GM18498 (cell line): Measurements from ENCODE around the gene SCAF4.

Source experiments
- ATAC-seq: cut with Tn5 transposase; IDR thresholded peaks from one replicate; pipeline ENCODE4 v1.9.1; 2021; ENCODE audit warnings: mild to moderate bottlenecking, moderate library complexity; ENCODE audit not compliant: unreplicated experiment

The SCAF4 gene

DNA sequence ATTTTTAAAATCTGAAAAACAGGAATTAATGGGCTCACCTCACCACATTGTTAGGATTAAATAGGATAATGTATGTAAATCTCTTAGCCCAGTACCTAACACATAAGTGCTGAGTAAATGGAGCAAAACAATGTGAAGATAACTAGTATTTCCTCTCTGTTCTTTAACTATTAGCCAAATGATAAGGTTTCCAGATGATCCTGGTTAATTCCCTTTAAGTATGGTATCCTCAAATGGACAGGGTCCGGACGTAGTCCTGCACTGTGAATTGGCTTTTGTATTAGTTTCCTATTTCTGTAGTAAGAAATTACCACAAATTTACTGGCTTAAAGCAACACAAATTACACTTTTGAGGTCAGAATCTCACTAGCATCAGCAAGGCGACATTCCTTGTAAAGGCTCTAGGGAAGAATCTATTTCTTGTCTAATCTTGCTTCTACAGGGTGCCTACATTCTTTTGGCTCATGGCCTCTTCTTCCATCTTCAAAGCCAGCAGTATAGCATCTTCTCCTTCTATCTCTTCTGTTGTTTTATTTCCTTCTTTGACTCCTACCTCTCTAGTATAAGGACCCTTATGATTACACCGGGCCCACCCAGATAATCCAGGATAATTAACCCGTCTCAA, 17.1 kb downstream of the SCAF4 start:
- no peak for ATAC-seq

DNA sequence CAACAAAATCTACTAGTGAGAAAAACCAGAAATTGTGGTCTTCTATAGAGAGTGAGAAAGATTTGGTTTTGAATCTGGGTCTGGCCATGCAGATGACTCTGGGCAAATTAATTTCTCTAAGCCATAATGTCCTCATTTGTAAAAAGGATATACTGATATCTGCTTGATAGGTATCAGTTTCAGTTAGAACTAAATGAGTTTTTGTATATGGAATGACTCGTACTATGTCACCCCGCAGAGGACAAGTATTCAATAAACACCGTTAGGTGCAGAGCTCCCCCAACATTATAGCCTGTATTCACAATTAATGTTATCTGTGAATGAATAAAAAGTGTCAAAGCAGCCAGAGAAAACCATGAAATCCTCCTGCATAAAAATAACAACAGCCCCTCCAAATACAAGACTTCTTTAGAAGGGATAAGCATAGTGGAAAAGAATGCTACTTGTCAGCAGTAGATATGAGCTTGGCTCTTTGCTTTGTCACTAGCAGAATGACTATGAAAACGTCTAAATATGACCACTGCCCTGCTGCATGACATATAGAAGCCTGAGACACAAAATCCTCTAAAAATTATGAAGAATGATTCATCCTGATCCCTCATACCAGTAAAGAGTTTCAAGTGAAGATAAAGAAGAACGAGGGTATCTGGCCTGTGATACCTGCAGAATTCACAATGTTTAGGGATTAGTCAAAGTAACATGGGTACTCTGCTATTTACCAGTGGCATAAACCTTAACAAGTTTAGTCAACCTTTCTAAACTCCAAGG, 17.8 kb downstream of the SCAF4 start:
- ATAC-seq: no peak

GRCh38 chr21:31713115-31713514, 18.8 kb downstream of the SCAF4 start:
- ATAC-seq: no peak

DNA sequence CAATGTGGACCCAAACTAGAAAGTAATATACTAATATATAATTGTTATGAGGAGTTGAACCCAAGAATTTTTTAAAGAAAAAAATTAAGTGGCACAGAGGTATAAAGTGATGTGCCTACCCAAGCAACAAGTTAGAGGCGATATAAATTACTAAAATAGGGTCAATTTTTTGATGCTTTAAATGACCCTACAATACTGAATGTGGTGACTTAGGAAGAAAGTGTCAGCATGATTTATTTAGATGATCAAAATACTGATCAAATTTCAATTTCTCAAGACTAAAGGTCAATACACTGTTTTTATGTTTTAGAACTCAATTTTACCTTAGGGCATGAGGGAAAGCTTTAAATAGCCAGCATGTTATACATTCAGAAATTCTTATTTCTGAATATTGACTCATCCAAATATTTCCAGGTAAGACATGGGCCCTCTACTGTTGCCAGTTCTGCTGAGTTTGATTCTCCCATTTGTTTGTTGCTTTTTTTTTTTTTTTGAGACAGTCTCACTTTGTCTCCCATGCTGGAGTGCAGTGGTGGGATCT, 20.1 kb downstream of the SCAF4 start:
- ATAC-seq: no peak

GRCh38 chr21:31711326-31711725, 20.6 kb downstream of the SCAF4 start:
- no peak for ATAC-seq

DNA sequence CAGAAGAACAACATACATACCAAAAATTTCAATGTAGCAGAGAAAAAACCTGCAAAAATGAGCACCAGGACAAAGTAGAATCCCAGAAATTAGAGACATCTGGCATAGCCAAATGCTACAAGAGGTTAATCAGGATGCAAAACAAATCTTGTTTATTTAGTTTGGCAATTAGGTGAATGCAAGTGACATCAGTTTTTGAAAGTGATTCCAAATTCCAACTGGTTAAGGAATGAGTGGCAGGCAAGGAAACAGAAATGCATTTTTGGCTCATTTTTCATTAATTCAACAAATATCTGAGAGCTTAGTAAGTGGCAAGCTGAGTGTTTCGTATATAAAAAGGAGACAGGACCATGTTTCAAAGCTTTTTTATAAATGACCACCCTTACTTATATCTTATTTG, 21.3 kb downstream of the SCAF4 start:
- no peak for ATAC-seq

DNA sequence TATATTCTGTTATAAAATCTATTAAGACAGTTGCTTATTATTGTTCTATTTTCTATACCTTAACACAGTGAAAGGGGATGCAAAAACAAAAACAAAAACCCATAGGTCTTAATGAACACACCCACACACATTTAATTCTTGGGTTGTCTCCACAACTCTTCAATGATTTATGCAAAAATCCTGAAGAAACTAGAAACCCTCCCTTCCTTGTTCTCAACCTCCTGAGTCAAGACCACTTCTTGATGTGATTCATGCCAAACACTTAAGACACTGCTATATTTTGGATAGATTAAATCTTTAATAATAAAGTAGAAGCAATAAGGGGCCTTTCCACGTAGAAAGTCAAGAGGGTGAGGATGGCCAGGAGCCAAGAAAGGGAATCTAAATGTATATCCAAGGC, 23.4 kb downstream of the SCAF4 start:
- ATAC-seq: no peak

DNA sequence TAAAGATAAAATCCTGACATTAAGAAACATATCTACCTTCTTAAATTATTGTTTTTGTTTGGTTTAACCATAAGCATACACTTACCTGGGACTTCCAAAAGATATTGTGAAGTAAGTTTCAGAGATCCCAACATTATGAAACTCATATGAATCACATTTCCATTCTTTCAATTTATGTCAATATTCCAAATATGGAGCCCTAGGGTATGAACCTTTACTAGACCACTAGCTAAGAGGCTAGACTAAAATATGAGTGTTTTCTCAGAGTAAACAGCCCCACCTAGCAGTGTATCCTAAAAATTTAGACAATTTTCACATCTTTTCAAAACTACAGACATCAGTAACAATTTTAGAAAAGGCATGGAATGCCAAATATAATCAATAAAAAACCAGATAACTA, 24.4 kb downstream of the SCAF4 start:
- ATAC-seq: no peak

- no peak for ATAC-seq
Observed at GRCh38 chr21:31706562-31706961, 25.4 kb downstream of the SCAF4 start.

DNA sequence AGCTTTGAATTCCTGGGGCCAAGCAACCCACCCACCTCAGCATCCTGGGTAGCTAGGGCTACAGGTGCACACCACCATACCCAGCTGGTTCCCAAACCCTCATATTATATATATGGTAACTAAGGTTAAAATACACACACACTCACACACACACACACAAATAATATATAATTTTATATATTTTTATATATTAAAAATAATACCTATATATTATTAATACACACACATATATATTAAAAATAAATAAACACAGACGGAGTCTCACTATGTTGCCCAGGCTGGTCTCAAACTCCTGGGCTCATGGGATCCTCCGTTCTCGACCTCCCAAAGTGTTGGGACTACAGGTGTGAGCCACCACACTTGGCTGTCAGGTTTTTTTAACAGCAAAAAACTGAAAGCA, 31.9 kb downstream of the SCAF4 start:
- ATAC-seq: no peak

DNA sequence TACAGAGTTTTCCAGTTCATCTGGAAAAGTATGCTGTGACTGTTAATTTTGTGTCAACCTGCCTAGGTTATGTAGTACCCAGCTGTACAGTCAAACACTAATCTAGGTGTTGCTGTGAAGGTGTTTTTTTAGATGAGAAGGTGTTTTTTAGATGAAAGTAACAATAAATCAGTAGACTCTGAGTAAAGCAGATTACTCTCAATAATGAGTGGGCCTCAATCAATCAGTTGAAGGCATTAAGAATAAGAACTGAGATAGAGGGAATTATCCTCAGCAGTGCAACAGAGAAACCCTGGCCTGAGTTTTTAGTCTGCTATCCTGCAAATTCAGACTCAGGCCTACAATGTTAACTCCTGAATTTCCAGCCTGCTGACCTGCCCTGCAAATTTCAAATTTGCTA, 33.5 kb downstream of the SCAF4 start:
- no peak for ATAC-seq

GRCh38 chr21:31696424-31696823, 35.5 kb downstream of the SCAF4 start:
- no peak for ATAC-seq

GRCh38 chr21:31693222-31693621, 38.7 kb downstream of the SCAF4 start:
- ATAC-seq: no peak

DNA sequence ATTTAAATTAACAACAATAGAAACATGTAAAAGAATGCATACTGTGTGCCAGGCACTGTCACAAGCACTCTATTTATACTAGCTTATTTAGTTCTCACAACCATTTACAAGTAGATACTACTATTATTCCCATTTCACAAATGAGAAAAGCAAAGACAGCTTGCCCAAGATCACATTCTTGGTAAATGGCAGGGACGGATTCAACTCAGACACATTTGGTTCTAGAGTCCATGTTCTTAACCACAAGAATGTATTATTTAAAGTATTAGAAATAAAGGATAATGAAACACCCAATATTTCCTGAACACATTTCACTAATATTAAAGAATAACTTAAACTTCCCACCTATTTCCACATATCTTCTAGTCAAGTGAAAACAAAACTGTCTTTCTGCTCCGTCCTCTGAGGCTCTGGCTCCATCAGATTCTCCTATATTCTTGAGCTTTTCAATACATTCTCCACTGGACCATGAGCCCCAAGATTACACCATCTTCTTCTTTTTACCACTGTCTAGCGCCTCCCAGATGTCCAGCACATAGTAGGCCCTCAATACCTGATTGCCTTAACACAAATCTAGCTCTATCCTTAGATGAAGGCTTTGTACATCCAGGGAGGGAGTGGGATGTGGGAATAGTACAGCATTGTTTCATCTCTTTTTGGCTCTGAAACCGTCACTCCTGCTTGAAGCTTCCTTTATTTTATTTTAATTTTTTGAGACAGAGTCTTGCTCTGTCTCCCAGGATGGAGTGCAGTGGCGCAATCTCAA, 43.1 kb downstream of the SCAF4 start:
- no peak for ATAC-seq

DNA sequence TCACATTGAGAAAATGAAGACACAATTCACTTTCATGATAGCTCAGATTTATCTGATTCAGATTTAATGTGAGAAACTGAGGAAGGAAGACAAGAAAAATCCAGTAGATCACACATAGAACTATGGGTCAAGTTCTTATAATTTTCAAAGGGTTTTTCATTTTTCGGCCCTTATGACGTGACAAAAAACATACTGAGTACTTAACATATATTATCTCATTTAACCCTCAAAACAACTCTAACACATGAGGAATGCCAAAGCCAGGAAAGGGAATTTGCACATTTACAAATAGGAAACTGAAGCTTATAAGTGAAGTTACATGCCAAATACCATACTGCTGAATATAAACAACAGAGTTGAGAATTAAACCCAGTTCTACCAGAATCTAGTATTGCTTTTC, 44.8 kb downstream of the SCAF4 start:
- no peak for ATAC-seq

DNA sequence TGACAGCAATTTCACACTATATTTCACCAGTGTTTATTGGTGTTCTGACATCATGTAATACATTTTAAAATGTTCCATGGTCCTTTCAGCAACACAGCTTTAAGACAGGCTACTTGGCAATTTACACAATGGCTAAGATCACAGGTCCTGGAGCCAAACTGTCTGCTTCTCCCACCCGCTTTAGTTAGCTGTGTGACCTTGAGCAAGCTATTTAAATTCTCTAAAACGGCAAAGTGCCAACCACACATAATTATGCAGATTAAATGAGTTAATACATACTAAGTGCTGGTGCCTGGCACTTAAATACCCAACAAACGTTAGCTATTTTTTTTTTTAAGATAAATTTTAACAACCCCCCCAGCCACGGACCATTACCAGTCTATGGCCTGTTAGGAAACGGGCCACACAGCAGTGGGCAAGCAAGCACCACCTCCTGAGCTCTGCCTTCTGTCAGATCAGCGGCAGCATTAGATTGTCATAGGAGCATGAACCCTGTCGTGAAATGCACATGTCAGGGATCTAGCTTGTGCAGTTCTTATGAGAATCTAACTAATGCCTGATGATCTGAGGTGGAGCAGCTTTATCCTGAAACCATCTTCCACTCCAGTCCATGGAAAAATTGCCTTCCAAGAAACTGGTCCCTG, 45.5 kb downstream of the SCAF4 start:
- ATAC-seq: no peak

- ATAC-seq: no peak
Observed at GRCh38 chr21:31684918-31685317, 47.0 kb downstream of the SCAF4 start.

DNA sequence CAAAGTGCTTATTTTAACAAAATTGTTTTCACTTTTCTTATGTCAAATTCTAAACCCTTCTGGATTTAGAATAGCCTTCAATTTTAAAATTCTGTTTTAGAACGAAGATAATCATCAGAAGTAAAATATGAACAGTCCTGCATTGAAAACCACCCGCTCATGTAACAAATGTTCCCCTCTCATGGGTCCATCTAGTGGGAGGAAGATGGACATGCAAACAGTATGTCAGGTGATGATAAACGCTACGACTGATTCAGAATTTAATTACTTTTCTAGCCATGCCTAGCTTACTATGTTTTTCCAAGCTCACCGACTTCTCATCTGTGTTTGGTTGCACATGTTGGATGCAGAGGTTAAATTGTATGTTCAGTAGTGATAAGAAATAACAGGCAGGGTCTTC, 48.9 kb downstream of the SCAF4 start:
- ATAC-seq: no peak

DNA sequence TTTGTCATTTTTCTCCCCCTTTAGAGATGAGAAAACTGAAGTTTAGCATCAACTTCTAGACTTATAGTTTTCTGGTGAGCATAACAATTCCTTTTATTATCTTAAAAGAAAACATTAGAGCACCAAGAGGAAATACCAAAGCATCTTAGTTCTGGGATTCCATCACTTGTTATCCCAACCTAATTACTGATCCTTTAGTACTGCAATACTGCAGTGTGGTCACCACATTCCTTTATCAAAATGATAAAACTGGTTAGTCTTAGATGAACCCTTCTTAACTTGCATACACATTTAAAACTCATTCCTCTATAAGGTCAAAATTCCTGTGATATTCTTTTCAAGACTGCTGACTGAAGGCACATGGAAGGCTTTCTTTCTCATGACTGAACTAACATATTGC, 49.3 kb downstream of the SCAF4 start:
- ATAC-seq: no peak

- ATAC-seq: no peak
Observed at GRCh38 chr21:31678478-31678877, 53.4 kb downstream of the SCAF4 start.

DNA sequence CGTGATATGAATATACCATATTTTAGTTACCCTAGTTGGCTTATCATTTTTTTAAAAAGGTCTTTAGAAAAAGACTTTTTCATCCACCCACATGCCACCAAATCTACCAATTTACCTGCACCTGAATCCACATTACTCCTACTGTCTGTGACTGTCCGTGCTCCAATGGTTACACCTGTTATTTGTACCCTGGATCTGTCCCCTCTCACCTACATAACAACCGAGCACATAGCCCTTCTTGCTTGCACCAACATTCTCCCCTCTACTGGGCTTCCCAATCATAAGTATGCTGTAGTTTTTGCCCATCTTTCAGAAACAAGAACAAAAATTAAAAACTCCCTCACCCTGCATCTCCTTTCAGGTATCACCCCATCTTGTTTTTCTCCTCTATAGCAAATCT, 54.9 kb downstream of the SCAF4 start:
- no peak for ATAC-seq
